Activated gamma-delta T cell treated with anti-CD3 and anti-CD28 coated beads, Interleukin-2, amount 50 U/mL, for 16 hours (primary cell): ENCODE results near the gene TEX22.
"Not testable (repeated sequence)": the region's sequence is repeated elsewhere in the genome, so short reads cannot be mapped to it uniquely, and the experiment has no call there.

Experiments
- DNase-seq: peaks from one replicate; pipeline ENCODE4 v3.0.0-alpha.2; 2020; ENCODE audit warnings: low read depth

Gene TEX22, protein sequence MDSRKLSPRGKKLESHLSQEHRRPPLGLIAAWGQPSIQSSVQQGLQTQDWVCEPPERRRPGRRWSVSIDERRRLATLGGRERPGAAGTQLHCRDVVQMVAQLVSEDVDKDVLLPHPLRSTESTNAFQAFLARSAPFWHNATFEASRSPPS

GRCh38 chr14:105398044-105398725 lies at the start of gene TEX22:
TEX22 (plus strand) TSS chr14:105398538; CDS start chr14:105399341, 803 bp downstream.
- DNase-seq: peak; percentile 91

- DNase-seq: no peak
Observed at GRCh38 chr14:105348945-105349699, 49.2 kb upstream of the TEX22 start.

GRCh38 chr14:105349992-105350391 lies 48.3 kb upstream of the TEX22 start:
- no peak for DNase-seq

DNA sequence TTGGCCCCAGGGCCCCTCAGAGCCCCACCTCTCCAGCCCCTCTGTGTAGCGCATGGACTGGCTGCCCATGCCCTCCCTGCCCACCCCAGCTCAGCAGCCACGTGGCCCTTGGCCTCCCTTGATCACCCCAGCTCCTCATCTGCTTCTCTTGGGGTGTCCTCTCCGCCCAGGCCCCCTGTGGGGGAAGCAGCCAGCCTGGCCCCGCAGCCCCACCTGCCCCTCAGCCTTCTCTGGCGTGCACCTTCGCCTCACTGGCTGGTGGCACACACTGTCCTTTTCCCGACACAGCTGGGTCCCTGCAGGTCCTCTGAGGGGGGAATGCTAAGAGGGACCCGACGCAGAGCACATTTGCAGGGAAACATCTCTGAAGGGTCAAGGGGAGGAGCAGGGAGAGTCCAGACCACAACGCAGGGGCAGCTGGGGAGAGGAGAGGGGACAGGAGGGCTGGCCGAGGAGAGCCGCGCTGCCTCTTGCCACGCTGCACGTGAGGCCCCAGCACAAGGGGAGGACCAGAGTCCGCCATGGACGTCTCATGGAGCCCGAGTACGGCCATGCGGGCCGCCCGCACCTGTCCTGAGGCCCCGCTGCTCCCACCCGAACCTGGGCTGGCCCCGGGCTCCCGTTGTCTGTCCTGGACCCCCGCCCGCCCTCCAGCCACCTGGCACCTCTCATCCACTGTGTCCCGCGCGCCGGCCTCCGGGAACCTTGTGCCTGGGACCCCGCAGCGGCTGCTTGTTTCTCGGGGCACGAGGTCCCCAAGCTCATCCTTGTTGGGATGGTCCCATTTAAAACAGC lies 47.7 kb upstream of the TEX22 start:
- no peak for DNase-seq

- DNase-seq: no peak
Observed at GRCh38 chr14:105351410-105351809, 46.9 kb upstream of the TEX22 start.

- peak; percentile 83 for DNase-seq
Observed at GRCh38 chr14:105351920-105352851, 46.2 kb upstream of the TEX22 start.

GRCh38 chr14:105353136-105353535 lies 45.2 kb upstream of the TEX22 start:
- no peak for DNase-seq

- no peak for DNase-seq
Observed at GRCh38 chr14:105354541-105354940, 43.8 kb upstream of the TEX22 start.

DNA sequence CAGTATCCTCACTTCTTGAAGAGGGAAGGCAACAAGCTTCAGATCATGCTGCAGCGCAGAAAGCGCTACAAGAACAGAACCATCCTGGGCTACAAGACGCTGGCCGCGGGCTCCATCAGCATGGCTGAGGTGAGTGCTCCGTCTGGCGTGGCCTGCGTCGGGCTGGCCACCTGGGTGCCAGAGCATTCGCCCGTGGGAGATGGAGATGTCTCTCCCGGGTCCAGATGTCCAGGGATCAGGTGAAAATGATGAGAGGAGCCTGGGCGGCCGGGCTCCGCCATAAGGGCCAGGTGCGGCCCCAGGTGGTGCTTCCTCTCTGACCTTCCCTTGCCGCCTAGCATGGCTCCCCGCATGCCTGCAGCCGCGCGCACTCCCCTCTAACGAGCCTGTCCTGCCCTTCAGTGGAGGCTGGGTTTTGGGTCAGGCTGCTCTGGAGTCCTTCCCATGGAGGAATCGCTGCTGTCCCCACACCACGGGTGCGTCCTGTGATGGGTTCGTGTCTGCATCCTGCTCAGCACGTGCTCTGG lies 43.2 kb upstream of the TEX22 start:
- DNase-seq: no peak

DNA sequence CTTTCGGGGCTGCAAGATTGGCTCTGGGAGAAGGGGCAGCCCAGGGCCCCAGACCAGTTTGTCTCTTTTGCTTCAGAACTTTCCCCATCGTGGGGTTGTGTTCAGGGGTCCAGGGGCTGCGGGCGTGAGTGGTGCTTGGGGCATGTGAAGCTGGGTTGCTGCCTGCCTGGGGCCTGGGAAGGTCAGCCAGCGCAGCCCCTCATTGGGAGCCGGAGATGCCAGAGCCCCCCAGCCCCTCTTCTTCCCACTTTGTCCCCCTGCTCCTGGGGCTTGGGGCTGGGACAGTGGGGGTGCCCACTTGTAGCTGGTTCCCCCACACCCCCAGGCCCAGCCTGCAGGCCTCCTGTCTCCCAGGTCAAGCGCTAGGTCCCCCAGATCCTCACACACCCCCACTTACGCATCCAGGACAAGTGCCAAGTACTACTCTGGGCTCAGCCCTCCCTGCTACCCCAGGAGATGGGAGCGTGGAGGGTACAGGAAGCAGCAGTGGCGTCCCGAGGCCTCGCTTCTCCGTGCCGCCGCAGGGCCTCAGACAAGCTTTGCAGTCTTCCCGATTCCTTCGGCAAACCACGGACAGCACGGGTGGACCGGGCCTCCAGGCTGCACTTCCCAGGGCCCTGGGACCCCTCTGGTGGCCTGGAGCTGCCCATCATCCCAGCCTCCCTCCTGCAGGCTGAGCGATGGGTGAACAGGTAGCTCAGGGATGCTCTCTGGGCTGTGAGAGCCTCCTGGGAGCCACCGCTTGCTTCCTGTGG lies 42.3 kb upstream of the TEX22 start:
- no peak for DNase-seq

DNA sequence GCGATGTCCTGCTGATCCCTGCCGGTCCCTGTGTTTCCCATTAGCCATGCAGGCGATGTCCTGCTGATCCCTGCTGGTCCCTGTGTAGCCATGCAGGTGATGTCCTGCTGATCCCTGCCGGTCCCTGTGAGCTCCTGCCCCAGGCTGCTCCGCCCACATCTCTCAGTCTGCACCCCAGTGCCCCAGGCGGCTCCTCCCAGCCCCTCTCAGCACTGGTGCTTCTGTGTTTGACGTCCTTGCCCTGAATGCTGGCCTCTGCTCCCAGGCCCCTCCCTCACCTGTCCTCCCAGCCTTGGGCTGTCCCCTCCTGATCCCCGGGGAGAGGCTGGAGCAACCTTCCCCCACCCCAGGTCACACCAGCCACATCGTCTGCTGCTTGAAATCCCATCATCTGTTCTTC lies 41.4 kb upstream of the TEX22 start:
- no peak for DNase-seq

- no peak for DNase-seq
Observed at GRCh38 chr14:105357626-105358025, 40.7 kb upstream of the TEX22 start.

- DNase-seq: no peak
Observed at GRCh38 chr14:105358140-105358846, 40.0 kb upstream of the TEX22 start.

DNA sequence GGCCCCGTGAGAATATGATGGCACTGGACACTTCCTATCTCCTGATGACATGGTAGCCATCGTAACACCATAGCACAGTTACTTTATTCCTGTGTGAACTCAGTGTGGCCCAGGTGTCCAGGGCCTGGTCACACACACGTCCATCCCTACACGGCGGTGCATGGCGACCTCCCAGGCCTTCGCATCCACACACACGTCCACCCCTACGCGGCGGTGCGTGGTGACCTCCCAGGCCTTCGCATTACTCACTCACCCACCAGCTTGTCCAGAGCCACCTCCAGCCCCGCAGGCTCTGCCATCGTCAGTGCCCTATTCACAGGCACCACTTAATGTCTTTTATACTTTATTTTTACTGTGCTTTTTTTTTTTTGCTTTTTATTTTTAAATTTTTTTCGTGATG lies 39.4 kb upstream of the TEX22 start:
- DNase-seq: no peak

- not testable (repeated sequence) for DNase-seq
Observed at GRCh38 chr14:105361412-105361811, 36.9 kb upstream of the TEX22 start.

GRCh38 chr14:105363847-105364708 lies 34.3 kb upstream of the TEX22 start:
- no peak for DNase-seq

GRCh38 chr14:105365101-105365500 lies 33.2 kb upstream of the TEX22 start:
- DNase-seq: no peak

- no peak for DNase-seq
Observed at GRCh38 chr14:105365681-105366080, 32.7 kb upstream of the TEX22 start.
